A673 (cell line): ENCODE results near the gene TMEM171. TPM values are rescaled to one million over a fixed set of nuclear protein-coding genes. Genes with fewer than 3 reads are reported as not detected.

Source experiments
- BruUV-seq: library from RNA; stranded (reverse); fragments of 400-500 nt; replicated peaks from 2 replicates; lab custom pipeline; 2021; lab: Mats Ljungman, UMichigan
- CTCF ChIA-PET: fragments of 300-600 bp; sonication (Branson Sonifier 250); formaldehyde crosslinking; loops from one replicate; lab custom pipeline; 2022; ENCODE audit warnings: antibody characterized with exemption; lab: Charles Lee
- POLR2A ChIA-PET: fragments of 300-600 bp; sonication (Branson Sonifier 250); formaldehyde crosslinking; loops from one replicate; lab custom pipeline; 2022; ENCODE audit warnings: antibody characterized with exemption; ENCODE audit not compliant: low non-redundant PET; lab: Charles Lee
- DNase-seq: peaks from one replicate; pipeline ENCODE4 v3.0.0-alpha.2; 2015; ENCODE audit warnings: low spot score
- H3K27ac ChIP-seq: fragments of 200-600 bp; sonication (generic); 2 replicates; pipeline ENCODE4 v1.5.1; 2016; ENCODE audit warnings: mixed run types, low read depth, mild to moderate bottlenecking, mixed read lengths, antibody characterized with exemption, low read length; ENCODE audit not compliant: poor library complexity, severe bottlenecking
- H3K27me3 ChIP-seq: fragments of 200-600 bp; sonication (generic); replicated peaks from 2 replicates; pipeline ENCODE4 v1.6.1; 2017; ENCODE audit warnings: mixed run types, low read depth, mild to moderate bottlenecking, mixed read lengths, antibody characterized with exemption, low read length; ENCODE audit not compliant: insufficient read depth, poor library complexity
- H3K36me3 ChIP-seq: fragments of 200-600 bp; sonication (generic); 2 replicates; pipeline ENCODE4 v1.6.1; 2016; ENCODE audit warnings: mixed run types, mild to moderate bottlenecking, mixed read lengths, antibody characterized with exemption, low read length; ENCODE audit not compliant: insufficient read depth, poor library complexity, severe bottlenecking
- H3K4me1 ChIP-seq: fragments of 200-600 bp; sonication (generic); 2 replicates; pipeline ENCODE4 v1.6.1; 2017; ENCODE audit warnings: mixed run types, mild to moderate bottlenecking, mixed read lengths, antibody characterized with exemption, low read length; ENCODE audit not compliant: insufficient read depth, poor library complexity, severe bottlenecking
- H3K4me3 ChIP-seq: fragments of 200-600 bp; sonication (generic); 2 replicates; pipeline ENCODE4 v1.5.1; 2016; ENCODE audit warnings: low read depth, mixed run types, mild to moderate bottlenecking, mixed read lengths, low read length; ENCODE audit not compliant: poor library complexity, severe bottlenecking
- H3K9me3 ChIP-seq: fragments of 200-600 bp; sonication (generic); 2 replicates; pipeline ENCODE4 v1.6.1; 2016; ENCODE audit warnings: mixed run types, low read depth, mild to moderate bottlenecking, mixed read lengths, antibody characterized with exemption, low read length; ENCODE audit not compliant: poor library complexity, severe bottlenecking
- CTCF ChIP-seq: fragments of 300-800, 200-600 bp; sonication (generic); conservative IDR thresholded peaks from 2 replicates; pipeline ENCODE4 v1.5.1; 2017; ENCODE audit warnings: low read depth, mild to moderate bottlenecking, antibody characterized with exemption, low read length, moderate library complexity, mixed read lengths
- EZH2 ChIP-seq: fragments of 200-600 bp; sonication (generic); IDR thresholded peaks from 2 replicates; pipeline ENCODE4 v1.6.1; 2017; ENCODE audit warnings: borderline replicate concordance, low read depth, mild to moderate bottlenecking, mixed read lengths, antibody characterized with exemption, low read length; ENCODE audit not compliant: poor library complexity, severe bottlenecking
- intact Hi-C: fragments of 100-400 bp; cut with micrococcal nuclease; formaldehyde crosslinking; loops from one replicate; pipeline ENCODE4 v1.10.0; 2022; ENCODE audit not compliant: unreplicated experiment
- total RNA-seq: library from RNA; stranded (reverse); gene quantifications from 2 replicates; pipeline ENCODE4 v1.2.3, GENCODE V29; 2021

Gene TMEM171
- total RNA-seq, 1 experiment from 2014 or later, result 2.6 TPM

DNA sequence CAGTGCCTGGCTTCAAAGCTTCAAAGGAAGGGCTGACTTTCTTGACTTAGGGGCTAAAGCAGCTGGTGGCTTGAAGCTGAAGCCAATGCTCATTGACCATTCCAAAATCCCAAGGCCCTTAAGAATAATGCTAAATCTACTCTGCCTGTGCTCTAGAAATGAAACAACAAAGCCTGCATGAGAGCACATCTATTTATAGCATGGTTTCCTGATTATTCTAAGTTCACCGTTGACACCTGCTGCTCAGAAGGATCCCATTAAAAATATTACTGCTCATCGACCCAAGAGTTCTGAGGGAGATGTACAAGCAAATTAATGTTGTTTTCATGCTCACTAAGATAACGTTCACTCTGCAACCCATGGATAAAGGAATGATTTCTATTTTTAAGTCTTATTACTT is 59.4 kb downstream of the TMEM171 start:
- CTCF ChIA-PET, result no interaction called here
- POLR2A ChIA-PET, result no interaction called here
- H3K27me3 ChIP-seq, result peaks cover 6% of the 10 kb centered on the region

DNA sequence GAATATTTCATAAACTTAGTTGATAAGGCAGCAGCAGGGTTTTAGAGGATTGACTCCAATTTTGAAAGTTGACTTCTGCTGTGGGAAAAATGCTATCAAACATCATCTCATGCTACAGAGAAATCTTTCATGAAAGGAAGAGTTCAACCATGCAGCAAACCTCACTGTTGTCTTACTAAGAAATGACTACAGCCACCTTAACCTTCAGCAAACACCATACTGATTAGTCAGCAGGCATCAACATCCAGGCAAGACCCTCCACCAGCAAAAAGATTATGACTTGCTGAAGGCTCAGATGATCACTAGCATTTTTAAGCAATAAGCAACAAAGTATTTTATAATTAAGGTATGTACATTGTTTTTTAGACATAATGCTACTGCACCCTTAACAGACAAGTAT is 60.2 kb downstream of the TMEM171 start:
- Histone ChIP-seq H3K9me3 (peaks cover 4% of the 10 kb centered on the region), H3K4me3 (no peak overlapping the region), H3K36me3 (no peaks in the 10 kb centered on the region), H3K4me1 (no peaks in the 10 kb centered on the region), H3K27me3 (peaks cover 6% of the 10 kb centered on the region), H3K27ac (no peak overlapping the region)
- ChIA-PET CTCF (no interaction called here), POLR2A (no interaction called here)
- DNase-seq, result no peak
- intact Hi-C loops, result no loop called here
- TF ChIP-seq CTCF (no peak), EZH2 (no peak)
- no TSS peak for BruUV-seq

More for the DNA sequence above, 59.4 kb downstream of the TMEM171 start:
- no peak for DNase-seq
- H3K9me3 ChIP-seq, result no peaks in the 10 kb centered on the region
- H3K36me3 ChIP-seq, result no peaks in the 10 kb centered on the region
- TF ChIP-seq CTCF (no peak), EZH2 (no peak)
- no peak overlapping the region for H3K4me3 ChIP-seq
- H3K4me1 ChIP-seq, result no peaks in the 10 kb centered on the region
- no peak overlapping the region for H3K27ac ChIP-seq
- no TSS peak for BruUV-seq
- intact Hi-C loops, result no loop called here

Other genes with a start within 250 kb of the TMEM171 start
- 2.5 and 5.8 TPM in 2 replicates for gene FCHO2, start 164.5 kb upstream of the TMEM171 start, total RNA-seq
- not detected in 2 replicates for gene TMEM174, start 52.6 kb downstream of the TMEM171 start, total RNA-seq